Progenitor cell of endocrine pancreas (in vitro differentiated cells): ENCODE measurements around the gene CEBPA. TPM values are rescaled to one million over a fixed set of nuclear protein-coding genes. Genes with fewer than 3 reads are reported as not detected.
"Not testable (repeated sequence)": the region's sequence is repeated elsewhere in the genome, so short reads cannot be mapped to it uniquely, and the experiment has no call there.

Experiments
- DNase-seq: peaks from one replicate; pipeline ENCODE4 v3.0.0; 2021; ENCODE audit warnings: low spot score; ENCODE audit not compliant: unreplicated experiment
- H3K27ac Mint-ChIP-seq: 2 replicates; pipeline ENCODE4 v1.8.0; 2021; ENCODE audit warnings: mild to moderate bottlenecking, moderate library complexity, mixed read lengths
- H3K27me3 Mint-ChIP-seq: 2 replicates; pipeline ENCODE4 v1.8.0; 2021; ENCODE audit warnings: mixed read lengths
- H3K36me3 Mint-ChIP-seq: 2 replicates; pipeline ENCODE4 v1.8.0; 2022; ENCODE audit warnings: mixed read lengths; ENCODE audit not compliant: insufficient read depth
- H3K4me1 Mint-ChIP-seq: 2 replicates; pipeline ENCODE4 v1.8.0; 2021; ENCODE audit warnings: low read depth, mixed read lengths
- H3K4me3 Mint-ChIP-seq: 2 replicates; pipeline ENCODE4 v1.8.0; 2021; ENCODE audit warnings: low read depth, mild to moderate bottlenecking, moderate library complexity, mixed read lengths
- H3K9me3 Mint-ChIP-seq: 2 replicates; pipeline ENCODE4 v1.8.0; 2021; ENCODE audit warnings: low read depth, mixed read lengths
- total RNA-seq: library from RNA; stranded (reverse); gene quantifications from 2 replicates; pipeline ENCODE4 v1.2.1, GENCODE V29; 2021
- TF ChIP-seq, protein P1 (sequence below): fragments of 200-600 bp; sonication (generic); IDR thresholded peaks from one replicate; pipeline ENCODE4 v1.5.0; 2021; ENCODE audit warnings: antibody characterized with exemption, mild to moderate bottlenecking; ENCODE audit not compliant: unreplicated experiment

Gene CEBPA
- total RNA-seq, 1 donor from 2014 or later = 12.3 TPM

DNA sequence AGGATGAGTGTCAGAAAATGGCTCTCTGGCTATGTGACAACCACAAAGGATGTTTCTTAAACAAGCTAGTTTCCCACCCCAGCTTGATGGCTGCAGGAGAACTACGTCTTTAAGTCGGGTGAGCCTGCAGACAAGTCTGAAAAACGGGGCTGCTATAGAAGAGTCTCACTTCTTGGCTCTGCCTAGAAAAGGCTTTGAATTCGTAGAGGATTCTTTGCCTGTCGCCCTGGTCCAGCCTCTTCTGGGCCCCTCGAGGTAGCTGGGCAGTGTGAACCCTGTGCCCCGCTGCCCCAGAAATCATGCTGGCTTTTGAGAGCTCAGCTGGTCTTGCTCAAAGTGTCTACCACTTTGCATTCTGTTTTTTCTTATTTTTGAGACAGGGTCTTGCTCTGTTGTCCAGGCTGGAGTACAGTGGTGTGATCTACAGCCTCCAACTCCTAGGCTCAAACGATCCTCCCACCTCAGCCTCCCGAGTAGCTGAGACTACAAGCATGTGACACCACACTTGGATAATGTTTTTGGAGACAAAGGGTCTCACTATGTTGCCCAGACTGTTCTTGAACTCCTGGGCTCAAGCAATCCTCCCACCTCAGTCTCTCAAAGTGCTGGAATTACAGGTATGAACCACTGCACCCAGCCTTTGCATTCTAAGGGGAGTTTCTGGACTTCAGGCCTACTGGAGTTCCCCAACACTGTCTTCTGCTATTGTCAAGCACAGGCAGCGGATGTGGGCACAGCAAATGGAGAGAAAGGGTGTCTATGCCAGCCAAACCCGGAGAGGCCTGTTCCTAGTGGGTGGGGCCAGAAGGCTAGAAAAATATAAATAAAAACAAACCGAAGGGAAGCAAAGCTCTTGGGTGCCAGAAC, 6.5 kb downstream of the CEBPA start:
- no peaks in the 10 kb centered on the region for H3K36me3 Mint-ChIP-seq
- H3K9me3 Mint-ChIP-seq = no peaks in the 10 kb centered on the region
- H3K27ac Mint-ChIP-seq = no peak overlapping the region
- peaks cover 42% of the 10 kb centered on the region for H3K4me1 Mint-ChIP-seq
- no peak overlapping the region for H3K4me3 Mint-ChIP-seq
- TF ChIP-seq, protein P1, sequence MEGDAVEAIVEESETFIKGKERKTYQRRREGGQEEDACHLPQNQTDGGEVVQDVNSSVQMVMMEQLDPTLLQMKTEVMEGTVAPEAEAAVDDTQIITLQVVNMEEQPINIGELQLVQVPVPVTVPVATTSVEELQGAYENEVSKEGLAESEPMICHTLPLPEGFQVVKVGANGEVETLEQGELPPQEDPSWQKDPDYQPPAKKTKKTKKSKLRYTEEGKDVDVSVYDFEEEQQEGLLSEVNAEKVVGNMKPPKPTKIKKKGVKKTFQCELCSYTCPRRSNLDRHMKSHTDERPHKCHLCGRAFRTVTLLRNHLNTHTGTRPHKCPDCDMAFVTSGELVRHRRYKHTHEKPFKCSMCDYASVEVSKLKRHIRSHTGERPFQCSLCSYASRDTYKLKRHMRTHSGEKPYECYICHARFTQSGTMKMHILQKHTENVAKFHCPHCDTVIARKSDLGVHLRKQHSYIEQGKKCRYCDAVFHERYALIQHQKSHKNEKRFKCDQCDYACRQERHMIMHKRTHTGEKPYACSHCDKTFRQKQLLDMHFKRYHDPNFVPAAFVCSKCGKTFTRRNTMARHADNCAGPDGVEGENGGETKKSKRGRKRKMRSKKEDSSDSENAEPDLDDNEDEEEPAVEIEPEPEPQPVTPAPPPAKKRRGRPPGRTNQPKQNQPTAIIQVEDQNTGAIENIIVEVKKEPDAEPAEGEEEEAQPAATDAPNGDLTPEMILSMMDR = no peak
- no peak for DNase-seq
- H3K27me3 Mint-ChIP-seq = peaks cover 19% of the 10 kb centered on the region

DNA sequence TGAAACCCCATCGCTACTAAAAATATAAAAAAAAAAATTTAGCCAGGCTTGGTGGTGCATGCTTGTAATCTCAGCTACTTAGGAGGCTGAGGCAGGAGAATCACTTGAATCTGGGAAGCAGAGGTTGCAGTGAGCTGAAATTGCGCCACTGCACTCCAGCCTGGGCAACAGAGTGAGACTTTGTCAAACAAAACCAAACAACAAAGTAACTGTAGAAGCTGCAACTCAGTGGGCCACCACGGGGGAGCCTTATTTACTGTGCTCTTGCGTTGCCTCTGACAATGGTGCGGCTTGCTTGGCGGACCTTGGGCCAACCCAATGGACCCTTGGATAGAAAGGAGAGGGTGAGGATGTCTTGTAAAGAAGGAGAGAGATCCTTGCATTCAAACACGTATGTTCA, 7.3 kb downstream of the CEBPA start:
- Mint-ChIP-seq H3K27me3 (peaks cover 14% of the 10 kb centered on the region), H3K4me1 (peaks cover 38% of the 10 kb centered on the region)
- H3K4me3 Mint-ChIP-seq, DNase-seq, H3K27ac Mint-ChIP-seq, H3K9me3 Mint-ChIP-seq, H3K36me3 Mint-ChIP-seq: not testable (repeated sequence)

DNA sequence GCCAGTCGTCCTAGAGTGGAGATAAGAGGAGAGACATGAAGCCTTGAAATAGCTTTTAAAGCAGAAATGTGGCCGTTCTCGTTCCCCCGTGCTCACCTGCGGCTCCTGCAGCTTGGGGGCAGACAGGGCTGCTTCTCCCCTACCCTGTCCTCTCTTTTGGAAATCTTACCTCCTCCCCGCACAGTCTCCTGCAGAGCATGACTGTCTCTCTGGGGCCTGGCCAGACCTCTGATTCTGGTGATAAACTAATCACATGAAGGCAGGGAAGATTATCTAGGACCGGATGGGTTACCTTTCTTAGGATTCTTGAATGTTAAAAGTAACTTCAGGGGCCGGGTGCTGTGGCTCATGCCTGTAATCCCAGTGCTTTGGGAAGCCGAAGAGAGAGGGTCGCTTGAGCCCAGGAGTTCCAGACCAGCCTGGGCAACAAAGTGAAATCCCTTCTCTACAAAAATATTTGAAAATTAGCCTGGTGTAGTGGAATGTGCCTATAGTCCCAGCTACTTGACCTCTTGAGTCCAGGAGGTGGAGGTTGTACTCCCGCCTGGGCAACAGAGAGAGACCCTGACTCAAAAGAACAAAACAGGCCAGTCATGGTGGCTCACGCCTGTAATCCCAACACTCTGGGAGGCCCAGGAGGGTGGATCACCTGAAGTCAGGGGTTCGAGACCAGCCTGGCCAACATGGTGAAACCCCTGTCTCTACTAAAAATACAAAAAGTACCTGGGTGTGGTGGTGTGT, 8.1 kb downstream of the CEBPA start:
- Mint-ChIP-seq H3K9me3 (peaks cover under 1% of the 10 kb centered on the region), H3K27ac (no peak overlapping the region), H3K27me3 (peaks cover 14% of the 10 kb centered on the region), H3K4me1 (peaks cover 36% of the 10 kb centered on the region), H3K4me3 (no peak overlapping the region), H3K36me3 (no peaks in the 10 kb centered on the region)
- TF ChIP-seq, protein P1 = no peak
- DNase-seq = no peak

DNA sequence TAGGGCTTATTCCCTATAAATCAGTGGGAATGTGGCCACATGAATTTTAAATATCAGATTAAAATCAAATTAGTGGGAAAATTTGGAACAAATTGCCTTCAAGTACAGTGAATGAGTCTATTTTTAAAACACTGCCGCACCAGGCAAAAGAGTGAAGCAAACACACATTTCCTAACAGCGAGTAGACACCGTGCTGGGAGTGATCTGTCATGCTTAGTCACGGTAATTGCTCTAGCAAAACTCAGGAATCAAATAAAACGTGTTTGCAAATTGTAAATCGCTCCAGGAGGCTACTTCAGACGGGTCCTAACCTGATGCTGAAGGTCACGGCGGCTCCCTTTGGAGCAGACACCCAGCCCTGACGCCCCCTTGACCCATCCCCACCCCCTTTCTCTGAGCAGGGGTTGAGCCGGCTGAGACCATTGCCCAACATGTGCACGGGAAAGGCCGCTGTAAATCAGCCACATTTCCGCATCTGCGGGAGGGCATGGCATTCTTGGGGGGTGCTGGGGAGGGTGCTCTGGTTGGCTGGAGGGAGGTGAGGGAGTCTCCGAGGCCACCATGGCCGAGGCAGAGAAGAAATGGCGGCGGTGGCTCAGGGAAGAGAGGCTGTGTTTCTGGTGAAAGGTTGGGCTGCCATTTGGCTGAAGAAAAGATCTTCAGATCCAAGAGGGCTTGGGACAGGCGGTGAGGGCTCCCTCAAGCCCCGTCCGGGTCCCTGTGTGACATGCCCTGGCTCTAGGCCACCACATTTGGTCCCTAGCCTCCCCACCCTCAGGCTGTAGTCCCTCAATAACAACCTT, 8.9 kb downstream of the CEBPA start:
- Mint-ChIP-seq H3K36me3 (no peaks in the 10 kb centered on the region), H3K4me1 (peaks cover 30% of the 10 kb centered on the region), H3K27ac (peak overlapping the region; percentile 90), H3K9me3 (peaks cover 6% of the 10 kb centered on the region), H3K4me3 (no peak overlapping the region), H3K27me3 (peaks cover 14% of the 10 kb centered on the region)
- TF ChIP-seq, protein P1 = no peak
- DNase-seq = no peak

DNA sequence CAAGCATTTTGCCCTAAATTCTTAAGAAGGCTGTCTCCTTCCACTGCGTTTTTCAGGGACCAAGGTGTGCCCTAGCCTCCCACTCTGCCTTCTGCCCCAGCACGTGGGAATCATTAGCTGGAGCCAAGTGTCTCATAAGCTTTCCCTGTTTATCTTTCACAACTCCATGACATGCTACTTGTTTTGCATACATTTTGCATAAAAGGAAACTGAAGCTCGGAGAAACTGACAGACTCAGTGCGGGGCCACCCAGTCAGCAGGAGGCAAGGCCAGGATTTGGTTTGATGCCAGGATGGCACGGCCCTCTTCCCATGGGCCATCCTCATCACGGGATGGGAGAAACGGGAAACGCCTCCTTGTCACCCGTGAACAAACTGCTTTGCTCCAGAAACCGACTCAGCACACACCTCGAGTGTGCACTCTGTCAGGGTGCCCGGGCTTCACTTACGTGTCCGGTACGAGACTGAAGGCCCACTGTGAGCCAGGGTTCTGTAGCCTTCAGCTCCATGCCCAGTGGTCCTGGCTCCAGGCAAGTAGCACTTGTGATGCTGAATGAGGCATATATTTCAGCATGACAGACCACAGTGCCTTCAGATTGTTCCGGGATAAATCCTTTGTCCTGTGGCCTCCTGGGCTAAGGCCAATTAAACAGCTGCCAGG, 9.6 kb downstream of the CEBPA start:
- H3K4me1 Mint-ChIP-seq = peaks cover 32% of the 10 kb centered on the region
- TF ChIP-seq, protein P1 = no peak
- peaks cover 14% of the 10 kb centered on the region for H3K27me3 Mint-ChIP-seq
- H3K4me3 Mint-ChIP-seq = no peak overlapping the region
- no peak for DNase-seq
- no peaks in the 10 kb centered on the region for H3K36me3 Mint-ChIP-seq
- peaks cover 6% of the 10 kb centered on the region for H3K9me3 Mint-ChIP-seq
- peak overlapping the region; percentile 90 for H3K27ac Mint-ChIP-seq
